ENCODE measurements around the gene RAB6C.
"Not testable (repeated sequence)": the region's sequence is repeated elsewhere in the genome, so short reads cannot be mapped to it uniquely, and the experiment has no call there.

RAB6C gene

DNA sequence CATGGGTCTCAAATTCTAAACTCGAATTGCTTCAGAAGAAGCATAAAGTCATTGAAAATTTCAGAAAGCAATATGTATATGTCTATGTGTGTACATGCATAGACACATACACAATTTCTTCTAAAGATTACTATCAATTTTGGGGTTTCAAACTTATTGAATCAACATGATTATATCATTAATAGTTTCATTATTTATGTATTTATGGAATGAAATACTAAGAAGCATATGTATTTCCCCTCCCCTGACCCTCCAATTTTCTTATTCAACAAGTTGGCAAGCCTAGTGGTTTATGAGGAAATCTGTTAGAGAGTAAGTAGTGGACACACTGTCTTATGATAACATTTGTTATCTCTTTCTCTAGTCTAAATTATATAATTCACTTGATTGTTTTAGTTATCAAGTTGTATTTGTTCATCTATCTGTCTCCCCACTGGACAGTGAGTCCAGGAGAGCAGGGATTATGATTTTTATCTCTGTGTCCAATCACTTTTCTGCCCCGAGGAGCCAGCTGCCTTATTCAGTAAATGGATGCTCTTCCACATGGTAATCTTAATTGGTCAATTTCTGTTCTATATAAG lies 17.3 kb downstream of the RAB6C start:
- not testable (repeated sequence) for DNase-seq (ENCODE audit: low spot score)

DNA sequence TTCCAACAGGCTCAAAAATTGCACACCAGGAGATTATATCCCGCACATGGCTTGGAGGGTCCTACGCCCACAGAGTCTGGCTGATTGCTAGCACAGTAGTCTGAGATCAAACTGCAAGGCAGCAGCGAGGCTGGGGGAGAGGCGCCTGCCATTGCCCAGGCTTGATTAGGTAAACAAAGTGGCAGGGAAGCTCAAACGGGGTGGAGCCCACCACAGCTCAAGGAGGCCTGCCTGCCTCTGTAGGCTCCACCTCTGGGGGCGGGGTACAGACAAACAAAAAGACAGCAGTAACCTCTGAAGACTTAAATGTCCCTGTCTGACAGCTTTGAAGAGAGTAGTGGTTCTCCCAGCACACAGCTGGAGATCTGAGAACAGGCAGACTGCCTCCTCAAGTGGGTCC lies 19.3 kb downstream of the RAB6C start:
- DNase-seq (ENCODE audit: low spot score): not testable (repeated sequence)

DNA sequence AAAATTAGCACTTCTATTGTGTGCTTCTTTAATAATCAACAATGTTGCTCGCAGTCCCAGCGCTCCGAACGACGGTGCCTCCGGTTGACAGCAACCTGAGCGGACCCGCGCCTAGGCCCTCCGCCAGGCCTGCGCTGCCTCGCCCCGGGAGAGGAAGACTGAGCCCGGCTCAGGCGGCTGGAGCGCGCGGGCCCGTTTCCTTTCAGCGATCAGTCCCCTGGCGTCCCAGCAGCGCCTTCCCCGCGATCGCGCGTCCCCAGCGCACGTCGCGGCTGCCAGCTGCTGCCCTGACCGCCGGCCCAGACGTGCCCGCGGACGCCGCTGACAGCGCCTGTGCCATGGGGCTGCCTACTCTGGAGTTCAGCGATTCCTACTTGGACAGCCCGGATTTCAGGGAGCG lies 26.4 kb downstream of the RAB6C start:
- DNase-seq (ENCODE audit: low spot score): not testable (repeated sequence)

DNA sequence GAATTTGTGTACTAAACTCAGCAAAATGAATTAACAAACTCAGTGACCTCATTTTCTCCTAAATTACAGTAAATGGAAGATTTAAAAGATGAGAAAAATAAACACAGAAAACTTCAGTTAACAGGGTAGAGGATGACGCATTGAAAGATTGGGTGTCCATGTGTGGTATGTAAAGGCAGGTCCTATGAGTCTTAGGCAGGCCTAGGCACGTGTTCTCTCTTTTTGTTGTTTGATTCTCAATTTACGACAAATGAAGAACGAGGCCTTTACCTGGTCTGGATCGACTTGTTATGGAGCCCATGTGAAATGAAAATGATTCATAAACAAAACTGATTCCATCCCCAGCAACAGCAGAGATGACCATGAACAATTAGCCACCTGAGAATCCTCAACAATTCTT lies 37.2 kb downstream of the RAB6C start:
- DNase-seq (ENCODE audit: low spot score): not testable (repeated sequence)

DNA sequence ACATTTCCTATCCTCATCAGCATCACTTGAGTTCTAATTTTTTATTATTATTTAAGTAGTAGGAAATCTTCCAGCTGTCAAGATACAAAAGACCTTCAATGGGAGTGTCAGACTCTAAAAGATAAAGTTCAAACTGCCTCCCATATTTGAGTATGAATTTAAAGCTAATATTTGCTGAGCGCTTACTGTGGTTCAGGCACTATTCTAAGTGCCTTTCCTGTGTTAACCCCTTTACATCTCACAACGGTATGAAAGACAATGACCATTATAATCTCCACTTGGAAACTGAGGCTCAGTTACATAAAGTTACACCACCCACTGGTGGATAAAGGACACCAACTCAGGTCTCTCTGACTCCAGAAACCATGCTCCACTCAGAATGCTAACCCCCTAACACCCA lies 39.9 kb downstream of the RAB6C start:
- no peak for DNase-seq (ENCODE audit: low spot score)

DNA sequence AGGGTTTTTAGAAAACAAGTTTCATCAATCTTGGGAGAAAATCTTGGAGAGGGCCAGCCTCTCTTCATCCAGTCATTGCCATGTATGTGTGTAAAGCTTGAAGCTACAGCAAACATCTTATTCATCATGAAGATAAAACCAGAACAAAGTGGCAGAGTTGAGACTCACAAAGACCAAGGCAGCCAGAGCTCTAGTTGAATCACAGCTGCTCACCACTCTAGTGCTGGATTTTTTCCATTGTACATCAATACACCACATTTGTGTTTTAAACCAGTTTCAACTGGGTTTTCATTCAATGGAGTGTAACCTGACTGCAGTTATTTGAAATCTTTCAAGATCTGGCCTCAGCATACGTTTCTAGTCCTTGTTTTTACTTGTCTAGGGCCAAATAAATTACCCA lies 40.6 kb downstream of the RAB6C start:
- DNase-seq (ENCODE audit: low spot score): not testable (repeated sequence)

DNA sequence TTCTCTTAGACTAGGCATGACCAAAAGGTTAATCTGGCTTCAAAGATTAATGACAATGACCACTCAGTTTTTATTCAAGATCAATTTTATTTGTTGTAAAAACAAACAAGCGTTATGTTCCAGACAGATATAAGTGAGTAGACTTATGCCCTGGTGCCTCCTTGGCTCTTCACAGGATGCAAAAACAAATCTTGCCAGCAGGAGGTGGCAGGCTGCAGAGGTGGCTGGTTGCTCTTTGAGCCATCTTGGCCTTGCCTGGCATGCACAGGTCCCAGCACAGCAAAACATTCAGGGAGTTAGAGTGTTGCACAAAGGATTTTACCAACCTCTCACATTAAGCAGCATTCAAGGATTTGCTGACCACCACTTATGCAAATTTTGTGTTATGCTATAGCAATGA lies 46.5 kb downstream of the RAB6C start:
- peak; percentile 1 for DNase-seq (ENCODE audit: low spot score)
